ENCODE results near the gene KLRD1.
"Not testable (repeated sequence)": the region's sequence is repeated elsewhere in the genome, so short reads cannot be mapped to it uniquely, and the experiment has no call there.

Gene KLRD1

DNA sequence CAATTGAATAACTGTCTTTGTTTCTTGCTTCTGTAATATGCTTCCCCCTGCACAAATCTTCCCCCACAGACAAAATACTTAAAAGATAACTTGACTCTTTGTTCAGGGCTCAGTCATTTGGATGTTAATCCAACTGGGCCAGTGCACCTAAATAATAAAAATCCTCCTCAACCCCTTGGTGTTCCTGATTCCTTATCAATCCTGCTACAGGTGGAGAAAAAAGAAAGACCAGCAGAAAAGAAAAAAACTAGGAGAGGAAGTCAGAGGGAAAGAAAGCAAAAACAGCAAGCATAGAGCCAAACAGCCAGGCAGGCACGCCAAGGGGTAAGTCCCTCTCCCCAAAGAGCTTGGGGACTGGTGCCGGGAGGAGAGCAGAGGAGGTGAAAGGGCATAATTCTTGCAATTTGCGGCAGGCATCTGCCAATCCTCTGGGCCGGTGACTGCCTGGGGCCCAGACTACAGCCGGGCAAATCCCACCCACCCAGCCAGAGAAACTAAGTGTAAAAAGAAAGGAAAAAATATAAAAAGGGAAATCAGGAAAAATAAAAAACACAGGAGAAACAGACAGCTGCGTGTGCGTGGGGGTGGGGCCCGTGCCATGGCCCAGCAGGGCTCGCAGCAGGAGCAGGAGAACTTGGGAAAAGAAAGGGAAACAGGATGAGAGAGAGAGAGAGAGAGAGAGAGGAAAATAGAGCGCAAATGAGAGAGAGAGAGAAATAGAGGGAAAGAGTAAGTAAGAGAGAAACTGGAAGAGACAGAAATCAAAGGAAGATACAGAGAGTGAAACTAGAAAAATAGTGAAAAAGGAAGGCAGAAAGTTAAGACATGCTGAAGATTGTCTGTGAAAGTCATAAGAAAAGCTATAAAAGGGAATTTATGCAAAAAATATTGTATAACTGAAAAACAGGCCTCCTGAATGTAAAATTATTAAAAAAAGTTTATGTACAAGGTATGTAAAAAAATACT is 60.8 kb downstream of the KLRD1 start:
- no peak for DNase-seq (ENCODE audit: low read depth, low spot score)

- DNase-seq (ENCODE audit: low read depth, low spot score) = no peak
Observed at GRCh38 chr12:10369557-10370415, 62.1 kb downstream of the KLRD1 start.

- not testable (repeated sequence) for DNase-seq (ENCODE audit: low read depth, low spot score)
Observed at GRCh38 chr12:10371893-10372535, 64.3 kb downstream of the KLRD1 start.

DNA sequence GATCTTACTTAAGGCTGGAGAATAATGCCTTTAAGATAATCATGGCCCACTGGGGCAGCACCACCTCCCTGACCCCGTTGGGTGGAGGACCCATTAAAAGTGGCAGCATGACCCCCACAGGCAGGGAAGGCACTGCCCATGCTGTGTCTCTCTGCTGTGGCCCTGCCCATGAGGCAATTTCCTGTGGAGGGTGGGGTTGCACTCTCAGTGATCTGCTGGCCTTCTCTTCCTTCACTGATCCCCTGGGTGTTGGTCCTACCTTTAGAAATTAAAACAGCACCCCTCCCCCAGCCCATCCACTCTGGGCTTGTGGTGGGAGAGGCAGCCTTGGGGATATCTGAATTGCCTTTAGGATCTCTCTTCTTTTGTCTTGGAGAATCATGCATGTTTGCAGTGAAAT is 64.9 kb downstream of the KLRD1 start:
- no peak for DNase-seq (ENCODE audit: low read depth, low spot score)

DNA sequence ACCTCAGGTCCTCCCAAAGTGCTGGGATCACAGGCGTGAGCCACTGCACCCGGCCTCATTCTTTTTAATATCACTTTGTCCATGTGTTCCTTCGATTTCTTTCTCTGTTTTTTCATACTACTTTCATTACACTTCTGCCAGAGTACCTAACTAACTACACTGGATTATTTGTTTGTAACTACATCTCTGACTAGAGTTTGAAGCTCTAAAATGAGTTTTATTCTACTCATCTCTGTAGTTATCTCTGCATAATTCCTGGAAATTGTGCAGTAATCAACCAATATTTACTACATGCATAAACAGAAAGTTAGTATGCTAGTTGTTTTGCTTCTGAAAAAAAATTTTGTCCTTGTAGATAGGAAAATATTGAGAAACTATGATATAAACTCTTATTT is 67.0 kb downstream of the KLRD1 start:
- no peak for DNase-seq (ENCODE audit: low read depth, low spot score)

- not testable (repeated sequence) for DNase-seq (ENCODE audit: low read depth, low spot score)
Observed at GRCh38 chr12:10378737-10379136, 71.1 kb downstream of the KLRD1 start.

Measured in activated CD4-positive, CD25-positive, alpha-beta regulatory T cell treated with anti-CD3 and anti-CD28 coated beads, Interleukin-2, amount 50 U/mL, for 16 hours (primary cell).